IMR-90 (cell line): Measurements from ENCODE around the gene PDE4B. TPM values are rescaled to one million over a fixed set of nuclear protein-coding genes. Genes with fewer than 3 reads are reported as not detected.

Source experiments
- ATAC-seq: fragments of 200-7000 bp; cut with Tn5 transposase; 2 replicates; pipeline ENCODE4 v1.9.1; 2020; ENCODE audit warnings: low read depth, mild to moderate bottlenecking, moderate library complexity
- BruUV-seq: library from RNA; stranded (reverse); fragments of 400-500 nt; replicated peaks from 2 replicates; lab custom pipeline; 2021; lab: Mats Ljungman, UMichigan
- CTCF ChIA-PET: fragments of 300-600 bp; formaldehyde crosslinking; extraction: SDS; loops from one replicate; lab custom pipeline; 2021; ENCODE audit warnings: antibody characterized with exemption; lab: Yijun Ruan, JAX
- POLR2A ChIA-PET: fragments of 300-600 bp; sonication (Branson Sonifier 250); formaldehyde crosslinking; loops from one replicate; lab custom pipeline; 2022; ENCODE audit warnings: antibody characterized with exemption; ENCODE audit not compliant: unreplicated experiment; lab: Charles Lee
- DNase-seq: peaks from one replicate; pipeline ENCODE4 v3.0.0; 2013
- H2AFZ ChIP-seq: replicated peaks from 2 replicates; pipeline ENCODE3; 2013; ENCODE audit warnings: low read length, mild to moderate bottlenecking; ENCODE audit not compliant: poor library complexity
- H2AK5ac ChIP-seq: 2 replicates; pipeline ENCODE4 v1.6.1; 2013; ENCODE audit warnings: low read depth, low read length, inconsistent platforms
- H2AK9ac ChIP-seq: replicated peaks from 2 replicates; pipeline ENCODE3; 2013; ENCODE audit warnings: mild to moderate bottlenecking, low read depth, low read length, moderate library complexity; ENCODE audit not compliant: poor library complexity
- H2BK120ac ChIP-seq: 2 replicates; pipeline ENCODE4 v1.6.1; 2013; ENCODE audit warnings: low read depth, low read length, inconsistent platforms
- H2BK15ac ChIP-seq: 3 replicates; pipeline ENCODE4 v1.6.1; 2013; ENCODE audit warnings: low read depth, low read length, inconsistent platforms
- H2BK20ac ChIP-seq: 2 replicates; pipeline ENCODE4 v1.6.1; 2013; ENCODE audit warnings: low read depth, mild to moderate bottlenecking, inconsistent platforms, low read length, moderate library complexity
- H2BK5ac ChIP-seq: 2 replicates; pipeline ENCODE4 v1.6.1; 2013; ENCODE audit warnings: mild to moderate bottlenecking, low read depth, low read length, inconsistent platforms; ENCODE audit not compliant: poor library complexity, severe bottlenecking
- H3K14ac ChIP-seq: replicated peaks from 2 replicates; pipeline ENCODE4 v1.6.1; 2013; ENCODE audit warnings: low read depth, low read length, inconsistent platforms
- H3K18ac ChIP-seq: 2 replicates; pipeline ENCODE4 v1.6.1; 2013; ENCODE audit warnings: low read depth, low read length, control low read depth
- H3K23ac ChIP-seq: 2 replicates; pipeline ENCODE4 v1.6.1; 2013; ENCODE audit warnings: low read depth, low read length, inconsistent platforms
- H3K27ac ChIP-seq: 2 replicates; pipeline ENCODE4 v1.5.1; 2013; ENCODE audit warnings: mild to moderate bottlenecking, control low read depth, low read length; ENCODE audit not compliant: insufficient read depth
- H3K27me3 ChIP-seq: 2 replicates; pipeline ENCODE4 v1.6.1; 2013; ENCODE audit warnings: low read length; ENCODE audit not compliant: control insufficient read depth, insufficient read depth
- H3K36me3 ChIP-seq: 2 replicates; pipeline ENCODE4 v1.6.1; 2013; ENCODE audit warnings: low read length, mixed read lengths; ENCODE audit not compliant: control insufficient read depth, insufficient read depth
- H3K4ac ChIP-seq: 2 replicates; pipeline ENCODE4 v1.6.1; 2013; ENCODE audit warnings: low read depth, low read length, inconsistent platforms
- H3K4me1 ChIP-seq: 2 replicates; pipeline ENCODE4 v1.6.1; 2013; ENCODE audit warnings: low read length, mixed read lengths; ENCODE audit not compliant: control insufficient read depth, insufficient read depth
- H3K4me2 ChIP-seq: 2 replicates; pipeline ENCODE4 v1.6.1; 2013; ENCODE audit warnings: low read depth, mild to moderate bottlenecking, control low read depth, low read length, moderate library complexity
- H3K4me3 ChIP-seq: 2 replicates; pipeline ENCODE4 v1.5.1; 2013; ENCODE audit warnings: low read depth, mild to moderate bottlenecking, control low read depth, low read length, moderate library complexity; ENCODE audit not compliant: insufficient read depth
- H3K56ac ChIP-seq: 2 replicates; pipeline ENCODE4 v1.6.1; 2013; ENCODE audit warnings: low read length, inconsistent platforms; ENCODE audit not compliant: insufficient read depth; ENCODE audit errors: extremely low read depth
- H3K79me1 ChIP-seq, 2 experiments: 2 replicates each; pipeline ENCODE4 v1.6.1; 2013; ENCODE audit warnings: low read length in 2 of 2, inconsistent platforms in 1 of 2, low read depth in 1 of 2
- H3K9ac ChIP-seq: 2 replicates; pipeline ENCODE4 v1.6.1; 2013; ENCODE audit warnings: low read depth, low read length, control low read depth
- H3K9me1 ChIP-seq: 2 replicates; pipeline ENCODE4 v1.6.1; 2013; ENCODE audit warnings: low read length, inconsistent platforms; ENCODE audit not compliant: insufficient read depth
- H3K9me3 ChIP-seq: 2 replicates; pipeline ENCODE4 v1.6.1; 2013; ENCODE audit warnings: low read length; ENCODE audit not compliant: control insufficient read depth, insufficient read depth
- H4K20me1 ChIP-seq: 2 replicates; pipeline ENCODE4 v1.6.1; 2013; ENCODE audit warnings: low read length, inconsistent platforms; ENCODE audit not compliant: insufficient read depth
- H4K5ac ChIP-seq: 2 replicates; pipeline ENCODE4 v1.6.1; 2013; ENCODE audit warnings: mild to moderate bottlenecking, low read depth, low read length, control low read depth
- H4K8ac ChIP-seq, 2 experiments: 2 replicates each; pipeline ENCODE4 v1.6.1; 2013; ENCODE audit warnings: low read depth in 2 of 2, low read length in 2 of 2, control low read depth in 1 of 2, inconsistent platforms in 1 of 2
- H4K91ac ChIP-seq: 2 replicates; pipeline ENCODE4 v1.6.1; 2013; ENCODE audit warnings: low read depth, low read length, inconsistent platforms; ENCODE audit not compliant: insufficient read depth
- BHLHE40 ChIP-seq: fragments of 150-350 bp; IDR thresholded peaks from 2 replicates; pipeline ENCODE4 v1.6.1; 2016; ENCODE audit warnings: mild to moderate bottlenecking, low read depth, low read length
- FOS ChIP-seq: fragments of 150-350 bp; IDR thresholded peaks from 2 replicates; pipeline ENCODE4 v1.6.1; 2016; ENCODE audit warnings: low read depth, low read length
- MXI1 ChIP-seq: IDR thresholded peaks from 2 replicates; pipeline ENCODE4 v1.6.1; 2012; ENCODE audit warnings: low read depth, mild to moderate bottlenecking, low read length, moderate library complexity, borderline replicate concordance
- RCOR1 ChIP-seq: IDR thresholded peaks from 2 replicates; pipeline ENCODE4 v1.6.1; 2012; ENCODE audit warnings: mild to moderate bottlenecking, low read length, improper control_type of control experiment; ENCODE audit not compliant: insufficient replicate concordance
- dilution Hi-C: fragments of 300-500 bp; cut with HindIII; formaldehyde crosslinking; loops from one replicate; pipeline ENCODE4 v1.14.3; 2018; ENCODE audit warnings: low sequenced_read_pairs; ENCODE audit not compliant: unreplicated experiment
- in situ Hi-C: fragments of 300-500 bp; cut with MboI; formaldehyde crosslinking; loops from 3 replicates; pipeline ENCODE4 v1.14.3; 2019; ENCODE audit warnings: low sequenced_read_pairs, inconsistent platforms, mixed read lengths
- intact Hi-C: fragments of 100-400 bp; cut with micrococcal nuclease; formaldehyde crosslinking; loops from 2 replicates; pipeline ENCODE4 v1.10.0; 2022
- polyA plus RNA-seq, 3 experiments: library from polyadenylated mRNA; depleted of rRNA; stranded (reverse); fragments of >200 nt; gene quantifications; 2 replicates each; pipeline ENCODE4 v1.2.3, GENCODE V29; 2012; ENCODE audit warnings: low replicate concordance in 1 of 3
- total RNA-seq: library from RNA; depleted of rRNA; stranded (reverse); fragments of >200 nt; gene quantifications from 2 replicates; pipeline ENCODE4 v1.2.3, GENCODE V29; 2012

Gene PDE4B
- total and polyA plus RNA-seq, 2 of the 4 experiments (the other 2 are of a cell fraction), result 5.8 to 21.3 TPM

DNA sequence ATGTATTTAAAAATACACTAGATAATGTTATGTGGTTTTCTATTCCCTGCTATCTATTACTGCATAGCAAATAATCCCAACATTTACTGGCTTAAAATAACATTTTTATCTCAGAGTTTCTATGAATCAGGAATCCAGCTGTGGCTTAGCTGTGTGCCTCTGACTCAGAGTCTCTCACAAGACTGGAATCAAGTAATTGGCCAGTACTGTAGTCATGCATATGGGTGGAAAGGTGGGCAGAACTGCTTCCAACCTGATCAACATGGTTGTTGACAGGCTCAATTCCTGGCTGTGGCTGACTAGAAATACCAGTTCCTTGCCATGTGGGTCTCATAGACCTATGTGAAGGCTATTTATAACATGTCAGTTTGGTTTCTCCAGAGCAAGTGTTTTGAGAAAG, 131.8 kb downstream of the PDE4B start:
- Histone ChIP-seq H3K9me3 (no peaks in the 10 kb centered on the region), H2BK120ac (no peak overlapping the region), H3K4me3 (no peak overlapping the region), H3K27me3 (no peaks in the 10 kb centered on the region), H2AK9ac (no peak overlapping the region), H3K18ac (no peak overlapping the region), H3K9me1 (no peaks in the 10 kb centered on the region), H3K56ac (no peak overlapping the region), H3K79me1 (no peaks in the 10 kb centered on the region), H2AFZ (no peak overlapping the region), H3K4ac (no peak overlapping the region), H4K8ac (no peak overlapping the region), H3K23ac (no peak overlapping the region), H3K4me1 (no peaks in the 10 kb centered on the region), H2BK5ac (no peak overlapping the region), H3K9ac (no peak overlapping the region), H3K4me2 (no peak overlapping the region), H3K27ac (no peak overlapping the region), H2BK15ac (no peak overlapping the region), H4K20me1 (no peaks in the 10 kb centered on the region), H4K5ac (no peak overlapping the region), H2BK20ac (no peak overlapping the region), H4K91ac (no peak overlapping the region), H2AK5ac (no peak overlapping the region), H3K36me3 (no peaks in the 10 kb centered on the region), H3K14ac (no peak overlapping the region)
- ChIA-PET POLR2A (no interaction called here), CTCF (no interaction called here)
- ATAC-seq, result peak; percentile 98
- in situ Hi-C loops (no loop called here), dilution Hi-C loops (no loop called here), intact Hi-C loops (no loop called here)
- BruUV-seq, result no TSS peak
- TF ChIP-seq RCOR1 (no peak), BHLHE40 (peak; percentile 69; the same call in 1 of the 2 replicates), FOS (peak; percentile 63), MXI1 (no peak)
- peak; percentile 94 for DNase-seq
